Hematopoietic multipotent progenitor cell treated with erythropoietin and hydrocortisone succinate and interleukin-3 and kit ligand, for 4 days (in vitro differentiated cells): Measurements from ENCODE around the gene PKIG.

Source experiments
- DNase-seq: peaks from one replicate; pipeline ENCODE4 v3.0.0-alpha.2; 2015

The PKIG gene

GRCh38 chr20:44597516-44597915, 15.1 kb downstream of the PKIG start:
- no peak for DNase-seq

- no peak for DNase-seq
These were observed 15.6 kb downstream of the PKIG start for GRCh38 chr20:44597930-44598329.

GRCh38 chr20:44598423-44599305, 16.3 kb downstream of the PKIG start:
- peak; percentile 82 for DNase-seq

- DNase-seq, result no peak
These were observed 17.3 kb downstream of the PKIG start for GRCh38 chr20:44599715-44600114.

GRCh38 chr20:44600301-44600700, 17.9 kb downstream of the PKIG start:
- no peak for DNase-seq

- no peak for DNase-seq
These were observed 18.4 kb downstream of the PKIG start for GRCh38 chr20:44600758-44601201.

GRCh38 chr20:44601236-44601671, 18.9 kb downstream of the PKIG start:
- no peak for DNase-seq

- no peak for DNase-seq
These were observed 19.4 kb downstream of the PKIG start for GRCh38 chr20:44601801-44602204.

GRCh38 chr20:44603327-44603726, 20.9 kb downstream of the PKIG start:
- DNase-seq, result no peak

GRCh38 chr20:44606725-44607441, 24.5 kb downstream of the PKIG start:
- no peak for DNase-seq

- no peak for DNase-seq
These were observed 26.7 kb downstream of the PKIG start for GRCh38 chr20:44609006-44609515.

GRCh38 chr20:44609516-44610312, 27.3 kb downstream of the PKIG start:
- DNase-seq, result peak; percentile 89

GRCh38 chr20:44610313-44610962, 28.1 kb downstream of the PKIG start:
- DNase-seq, result peak; percentile 87

- no peak for DNase-seq
These were observed 31.2 kb downstream of the PKIG start for GRCh38 chr20:44613575-44613974.

- no peak for DNase-seq
These were observed 32.1 kb downstream of the PKIG start for GRCh38 chr20:44614525-44614924.

- no peak for DNase-seq
These were observed 32.9 kb downstream of the PKIG start for GRCh38 chr20:44615169-44615791.

GRCh38 chr20:44615876-44616603, 33.7 kb downstream of the PKIG start:
- DNase-seq, result no peak

GRCh38 chr20:44616604-44616964, 34.2 kb downstream of the PKIG start:
- no peak for DNase-seq

- no peak for DNase-seq
These were observed 35.9 kb downstream of the PKIG start for GRCh38 chr20:44618318-44618731.

- no peak for DNase-seq
These were observed 36.9 kb downstream of the PKIG start for GRCh38 chr20:44619294-44619693.

- no peak for DNase-seq
These were observed 37.7 kb downstream of the PKIG start for GRCh38 chr20:44620030-44620429.
